ENCODE measurements around the gene KATNAL2. TPM values are rescaled to one million over a fixed set of nuclear protein-coding genes. Genes with fewer than 3 reads are reported as not detected.
A peak's percentile ranks its signal among the peaks of the same experiment; 100 is the strongest.

The KATNAL2 gene
- total and polyA plus RNA-seq, 7 experiments from 2014 or later: 1.1 to 2.8 (median 1.7) TPM; not detected in 2

DNA sequence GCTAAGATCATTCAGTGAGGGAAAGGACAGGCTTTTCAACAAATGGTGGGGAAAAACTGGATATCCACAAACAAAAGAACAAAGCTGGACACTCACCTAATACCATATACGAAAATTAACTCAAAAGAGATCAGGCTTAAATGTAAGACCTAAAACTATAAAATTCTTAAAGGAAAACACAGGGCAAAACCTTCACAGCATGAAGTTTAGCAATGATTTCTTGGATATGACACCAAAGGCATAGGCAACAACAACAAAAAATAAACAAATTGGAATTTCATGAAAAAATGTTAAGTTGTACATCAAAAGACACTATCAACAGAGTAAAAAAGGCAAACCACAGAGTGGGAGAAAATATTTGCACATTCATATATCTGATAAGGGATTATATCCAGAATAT lies 28.4 kb upstream of the KATNAL2 start:
- peaks cover 26 to 72% (median 59%) of the 10 kb centered on the region in 5 donors for H3K36me3 Mint-ChIP-seq
- POLR2A ChIA-PET: no interaction called here

DNA sequence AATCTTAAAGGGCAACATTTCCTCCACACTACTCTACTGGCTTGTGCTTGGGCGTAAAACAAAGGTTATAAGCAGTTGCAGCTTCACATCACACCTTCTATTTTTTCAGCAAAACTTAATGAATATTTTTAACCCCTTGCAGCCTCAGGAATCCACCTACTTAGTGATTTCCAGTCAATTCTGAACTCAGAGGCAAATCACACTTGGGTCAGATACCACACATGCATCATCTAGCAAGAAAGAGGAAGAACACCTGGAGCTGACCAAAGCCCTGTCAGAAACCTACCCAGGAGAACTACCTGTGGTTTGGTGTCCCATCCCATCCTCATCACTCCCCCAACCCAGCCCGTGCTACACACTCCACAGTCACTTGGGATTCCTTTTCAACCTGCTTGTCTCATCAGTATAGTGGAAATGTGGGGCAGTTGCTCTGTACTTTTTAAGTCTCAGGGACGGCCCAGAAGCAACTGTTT lies 25.6 kb upstream of the KATNAL2 start:
- intact Hi-C loops (cut with micrococcal nuclease): no loop called here

More for the DNA sequence above, 28.4 kb upstream of the KATNAL2 start:
- Histone ChIP-seq H3K27ac (ENCODE audit: low read depth, low read length) (no peak overlapping the region), H3K9me3 (ENCODE audit: control insufficient read depth in 2 of 3, low read length in 3 of 3) (peaks cover 0 to 10% (median 4%) of the 10 kb centered on the region in 3 experiments), H3K4me1 (ENCODE audit: control insufficient read depth in 2 of 2, insufficient read depth in 2 of 2, low read length in 2 of 2) (peaks cover 0 to 3% of the 10 kb centered on the region in 2 donors), H3K27me3 (ENCODE audit: control insufficient read depth in 2 of 2, insufficient read depth in 2 of 2, low read length in 2 of 2) (no peaks in the 10 kb centered on the region), H3K4me3 (ENCODE audit: low read length) (no peak overlapping the region), H3K36me3 (ENCODE audit: control insufficient read depth in 2 of 3, insufficient read depth in 3 of 3, low read length in 3 of 3) (peaks cover 0 to 27% (median 6%) of the 10 kb centered on the region in 3 experiments)
- peak overlapping the region in 2 of 10 donors; percentile 17 to 25 for H3K4me3 Mint-ChIP-seq
- H3K9me3 Mint-ChIP-seq: peaks cover 0 to 37% (median 16%) of the 10 kb centered on the region in 11 donors
- intact Hi-C loops (cut with micrococcal nuclease): no loop called here
- CTCF ChIA-PET: no interaction called here
- DNase-seq: no peak
- H3K27me3 Mint-ChIP-seq: no peaks in the 10 kb centered on the region
- H3K4me1 Mint-ChIP-seq: peaks cover 14 to 55% (median 35%) of the 10 kb centered on the region in 7 donors
- no peak for ATAC-seq
- H3K27ac Mint-ChIP-seq: no peak overlapping the region

GRCh38 chr18:46892842-46893241 lies 24.6 kb upstream of the KATNAL2 start:
- no peaks in the 10 kb centered on the region for H3K27me3 ChIP-seq (ENCODE audit: control insufficient read depth in 2 of 2, insufficient read depth in 2 of 2, low read length in 2 of 2)
- H3K4me1 Mint-ChIP-seq: peaks cover 19 to 63% (median 49%) of the 10 kb centered on the region in 7 donors
- DNase-seq (no peak), ATAC-seq (no peak)
- H3K9me3 Mint-ChIP-seq: peaks cover 0 to 29% (median 16%) of the 10 kb centered on the region in 11 donors
- H3K27me3 Mint-ChIP-seq: no peaks in the 10 kb centered on the region
- peaks cover 0 to 10% (median 4%) of the 10 kb centered on the region in 3 experiments for H3K9me3 ChIP-seq (ENCODE audit: control insufficient read depth in 2 of 3, low read length in 3 of 3)
- H3K36me3 ChIP-seq (ENCODE audit: control insufficient read depth in 2 of 3, insufficient read depth in 3 of 3, low read length in 3 of 3): peaks cover 0 to 27% (median 6%) of the 10 kb centered on the region in 3 experiments
- H3K27ac ChIP-seq (ENCODE audit: low read depth, low read length): no peak overlapping the region
- CTCF ChIA-PET: no interaction called here
- H3K4me3 Mint-ChIP-seq: peak overlapping the region in 1 of 10 donors; percentile 52
- H3K36me3 Mint-ChIP-seq: peaks cover 26 to 65% (median 49%) of the 10 kb centered on the region in 5 donors
- H3K4me1 ChIP-seq (ENCODE audit: control insufficient read depth in 2 of 2, insufficient read depth in 2 of 2, low read length in 2 of 2): peaks cover 0 to 3% of the 10 kb centered on the region in 2 donors
- H3K27ac Mint-ChIP-seq: peak overlapping the region in 1 of 9 donors; percentile 54
- intact Hi-C loops (cut with micrococcal nuclease): no loop called here
- no peak overlapping the region for H3K4me3 ChIP-seq (ENCODE audit: low read length)
- POLR2A ChIA-PET: no interaction called here

More for the DNA sequence above, 25.6 kb upstream of the KATNAL2 start:
- no peaks in the 10 kb centered on the region for H3K27me3 ChIP-seq (ENCODE audit: control insufficient read depth in 2 of 2, insufficient read depth in 2 of 2, low read length in 2 of 2)
- Mint-ChIP-seq H3K27ac (no peak overlapping the region), H3K4me1 (peaks cover 19 to 61% (median 46%) of the 10 kb centered on the region in 7 donors), H3K4me3 (peak overlapping the region in 2 of 10 donors; percentile 5 to 46), H3K27me3 (no peaks in the 10 kb centered on the region), H3K9me3 (peaks cover 0 to 37% (median 16%) of the 10 kb centered on the region in 11 donors), H3K36me3 (peaks cover 26 to 72% (median 56%) of the 10 kb centered on the region in 5 donors)
- H3K36me3 ChIP-seq (ENCODE audit: control insufficient read depth in 2 of 3, insufficient read depth in 3 of 3, low read length in 3 of 3): peaks cover 0 to 27% (median 6%) of the 10 kb centered on the region in 3 experiments
- peaks cover 0 to 3% of the 10 kb centered on the region in 2 donors for H3K4me1 ChIP-seq (ENCODE audit: control insufficient read depth in 2 of 2, insufficient read depth in 2 of 2, low read length in 2 of 2)
- DNase-seq (no peak), ATAC-seq (no peak)
- POLR2A ChIA-PET: interaction anchor here (1.4 kb wide), 1 partner anchor 26 kb away, joined by 3 read pairs; the partner anchor contains the start of genes KATNAL2 and PIAS2
- CTCF ChIA-PET: no interaction called here
- no peak overlapping the region for H3K27ac ChIP-seq (ENCODE audit: low read depth, low read length)
- no peak overlapping the region for H3K4me3 ChIP-seq (ENCODE audit: low read length)
- peaks cover 0 to 10% (median 4%) of the 10 kb centered on the region in 3 experiments for H3K9me3 ChIP-seq (ENCODE audit: control insufficient read depth in 2 of 3, low read length in 3 of 3)

DNA sequence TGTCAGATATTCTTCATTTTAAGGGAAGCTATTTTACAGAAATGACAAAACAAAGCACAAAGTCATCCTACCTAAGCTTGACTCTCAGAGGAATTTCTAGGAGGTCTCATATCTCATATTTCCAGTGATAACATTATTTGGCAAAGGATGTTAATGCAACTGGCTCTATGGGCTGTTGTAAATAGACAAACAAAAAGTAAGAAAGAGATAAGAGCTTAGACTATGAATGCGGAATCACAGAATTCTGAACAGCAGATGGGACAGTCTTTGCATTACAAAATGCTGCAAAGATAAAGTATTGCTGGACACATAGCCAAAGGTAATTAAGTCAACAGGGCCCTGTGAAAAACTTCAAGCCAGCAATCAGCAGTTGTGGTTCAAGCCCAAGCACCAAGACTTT lies 24.0 kb upstream of the KATNAL2 start:
- Mint-ChIP-seq H3K4me3 (peak overlapping the region in 1 of 10 donors; percentile 52), H3K9me3 (peaks cover 0 to 24% (median 14%) of the 10 kb centered on the region in 11 donors), H3K4me1 (peaks cover 19 to 63% (median 49%) of the 10 kb centered on the region in 7 donors), H3K27ac (peak overlapping the region in 1 of 9 donors; percentile 54), H3K36me3 (peaks cover 24 to 60% (median 44%) of the 10 kb centered on the region in 5 donors), H3K27me3 (no peaks in the 10 kb centered on the region)
- Histone ChIP-seq H3K9me3 (ENCODE audit: control insufficient read depth in 2 of 3, low read length in 3 of 3) (peaks cover 0 to 9% (median 4%) of the 10 kb centered on the region in 3 experiments), H3K27ac (ENCODE audit: low read depth, low read length) (no peak overlapping the region), H3K4me3 (ENCODE audit: low read length) (no peak overlapping the region), H3K27me3 (ENCODE audit: control insufficient read depth in 2 of 2, insufficient read depth in 2 of 2, low read length in 2 of 2) (no peaks in the 10 kb centered on the region), H3K4me1 (ENCODE audit: control insufficient read depth in 2 of 2, insufficient read depth in 2 of 2, low read length in 2 of 2) (peaks cover 0 to 3% of the 10 kb centered on the region in 2 donors), H3K36me3 (ENCODE audit: control insufficient read depth in 2 of 3, insufficient read depth in 3 of 3, low read length in 3 of 3) (peaks cover 0 to 25% (median 6%) of the 10 kb centered on the region in 3 experiments)
- intact Hi-C loops (cut with micrococcal nuclease): no loop called here
- ATAC-seq: no peak
- no peak for DNase-seq
- ChIA-PET CTCF (no interaction called here), POLR2A (no interaction called here)

DNA sequence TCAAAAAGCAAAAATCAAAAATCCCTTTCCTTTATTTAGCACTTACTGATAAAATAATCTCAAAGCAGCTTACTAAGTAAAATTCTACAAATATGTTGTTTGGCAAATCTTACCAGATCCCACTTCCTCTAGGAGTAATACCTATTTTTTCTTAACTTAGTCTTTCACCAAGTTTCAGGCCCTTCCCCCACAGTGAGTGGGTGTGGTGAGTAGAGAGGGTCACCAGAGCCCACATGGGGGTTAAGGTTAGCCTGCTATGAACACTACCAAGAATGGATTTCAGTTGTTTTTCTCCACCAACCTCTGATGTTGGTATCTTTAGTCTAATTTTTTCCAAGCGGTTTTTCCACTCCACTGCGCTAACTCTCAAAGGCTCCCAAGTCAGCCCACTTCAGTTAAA lies 23.3 kb upstream of the KATNAL2 start:
- Mint-ChIP-seq H3K4me3 (peak overlapping the region in 2 of 10 donors; percentile 23 to 27), H3K27ac (peak overlapping the region in 1 of 9 donors; percentile 30), H3K36me3 (peaks cover 16 to 54% (median 36%) of the 10 kb centered on the region in 5 donors), H3K27me3 (no peaks in the 10 kb centered on the region), H3K9me3 (peaks cover 0 to 16% (median 8%) of the 10 kb centered on the region in 11 donors), H3K4me1 (peaks cover 19 to 61% (median 49%) of the 10 kb centered on the region in 7 donors)
- CTCF ChIA-PET: no interaction called here
- Histone ChIP-seq H3K4me1 (ENCODE audit: control insufficient read depth in 2 of 2, insufficient read depth in 2 of 2, low read length in 2 of 2) (peaks cover 0 to 3% of the 10 kb centered on the region in 2 donors), H3K36me3 (ENCODE audit: control insufficient read depth in 2 of 3, insufficient read depth in 3 of 3, low read length in 3 of 3) (peaks cover 0 to 17% (median under 1%) of the 10 kb centered on the region in 3 experiments), H3K4me3 (ENCODE audit: low read length) (no peak overlapping the region), H3K27me3 (ENCODE audit: control insufficient read depth in 2 of 2, insufficient read depth in 2 of 2, low read length in 2 of 2) (no peaks in the 10 kb centered on the region), H3K27ac (ENCODE audit: low read depth, low read length) (no peak overlapping the region), H3K9me3 (ENCODE audit: control insufficient read depth in 2 of 3, low read length in 3 of 3) (peaks cover 0 to 4% (median 0%) of the 10 kb centered on the region in 3 experiments)
- intact Hi-C loops (cut with micrococcal nuclease): no loop called here
- POLR2A ChIA-PET: no interaction called here
- DNase-seq (no peak), ATAC-seq (no peak)

GRCh38 chr18:46899274-46899948 lies 18.0 kb upstream of the KATNAL2 start:
- Histone ChIP-seq H3K27me3 (ENCODE audit: control insufficient read depth in 2 of 2, insufficient read depth in 2 of 2, low read length in 2 of 2) (no peaks in the 10 kb centered on the region), H3K36me3 (ENCODE audit: control insufficient read depth in 2 of 3, insufficient read depth in 3 of 3, low read length in 3 of 3) (no peaks in the 10 kb centered on the region), H3K4me1 (ENCODE audit: control insufficient read depth in 2 of 2, insufficient read depth in 2 of 2, low read length in 2 of 2) (no peaks in the 10 kb centered on the region), H3K9me3 (ENCODE audit: control insufficient read depth in 2 of 3, low read length in 3 of 3) (no peaks in the 10 kb centered on the region), H3K4me3 (ENCODE audit: low read length) (no peak overlapping the region), H3K27ac (ENCODE audit: low read depth, low read length) (no peak overlapping the region)
- no peak overlapping the region for H3K27ac Mint-ChIP-seq
- peaks cover 4 to 42% (median 35%) of the 10 kb centered on the region in 7 donors for H3K4me1 Mint-ChIP-seq
- H3K27me3 Mint-ChIP-seq: no peaks in the 10 kb centered on the region
- ChIA-PET POLR2A (interaction anchor here (0.7 kb wide), 1 partner anchor 725 kb away, joined by 5 read pairs; no protein-coding TSS in a partner anchor), CTCF (interaction anchor here (0.6 kb wide), 1 partner anchor 76 kb away, joined by 3 read pairs; no protein-coding TSS in a partner anchor)
- peaks cover 6 to 47% (median 33%) of the 10 kb centered on the region in 5 donors for H3K36me3 Mint-ChIP-seq
- no peak overlapping the region for H3K4me3 Mint-ChIP-seq
- ATAC-seq (no peak), DNase-seq (no peak)
- intact Hi-C loops (cut with micrococcal nuclease): no loop called here
- no peaks in the 10 kb centered on the region for H3K9me3 Mint-ChIP-seq
